Duodenal mucosa (tissue), 2 donors: ENCODE results near the gene NLRC5.
"Not testable (repeated sequence)": the region's sequence is repeated elsewhere in the genome, so short reads cannot be mapped to it uniquely, and the experiment has no call there.

Experiments used
- H3K27ac ChIP-seq: one replicate; pipeline ENCODE4 v1.7.0; 2013; ENCODE audit warnings: low read depth, low read length
- H3K27me3 ChIP-seq, 2 donors: one replicate each; pipeline ENCODE4 v1.7.0; 2013; ENCODE audit warnings: low read length in 2 of 2, control low read depth in 1 of 2; ENCODE audit not compliant: insufficient read depth in 2 of 2, control insufficient read depth in 1 of 2
- H3K36me3 ChIP-seq, 2 donors: one replicate each; pipeline ENCODE4 v1.7.0; 2013; ENCODE audit warnings: low read length in 2 of 2, control low read depth in 1 of 2; ENCODE audit not compliant: insufficient read depth in 2 of 2, control insufficient read depth in 1 of 2
- H3K4me1 ChIP-seq, 2 donors: one replicate each; pipeline ENCODE4 v1.7.0; 2013; ENCODE audit warnings: low read length in 2 of 2, control low read depth in 1 of 2; ENCODE audit not compliant: insufficient read depth in 2 of 2, control insufficient read depth in 1 of 2
- H3K4me3 ChIP-seq, 2 donors: one replicate each; pipeline ENCODE4 v1.7.0; 2013; ENCODE audit warnings: low read length in 2 of 2, low read depth in 1 of 2
- H3K9ac ChIP-seq, 2 donors: one replicate each; pipeline ENCODE4 v1.7.0; 2013; ENCODE audit warnings: low read length in 2 of 2, low read depth in 1 of 2
- H3K9me3 ChIP-seq, 2 donors: one replicate each; pipeline ENCODE4 v1.7.0; 2013; ENCODE audit warnings: low read length in 2 of 2, control low read depth in 1 of 2; ENCODE audit not compliant: control insufficient read depth in 1 of 2

NLRC5 gene

DNA sequence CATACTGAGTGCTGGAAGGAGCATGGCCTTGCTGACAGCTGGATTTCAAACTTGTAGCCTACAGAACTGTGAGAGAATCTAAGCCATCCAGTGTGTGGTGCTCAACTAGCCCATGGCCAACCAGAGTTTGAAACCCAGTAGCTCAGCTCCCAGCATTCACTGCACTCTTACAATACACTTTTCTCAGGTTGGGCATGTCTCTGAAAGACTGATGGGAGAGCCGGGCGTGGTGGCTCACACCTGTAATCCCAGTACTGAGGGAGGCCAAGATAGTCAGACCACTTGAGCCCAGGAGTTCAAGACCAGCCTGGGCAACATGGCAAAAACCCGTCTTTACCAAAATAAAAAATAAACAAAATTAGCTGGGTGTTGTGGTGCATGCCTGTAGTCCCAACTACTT lies 106.8 kb downstream of the NLRC5 start:
- Histone ChIP-seq H3K27ac (no peak overlapping the region), H3K27me3 (peaks cover 0 to 5% of the 10 kb centered on the region in 2 donors), H3K9ac (no peak overlapping the region), H3K4me1 (peaks cover 11 to 19% of the 10 kb centered on the region in 2 donors), H3K4me3 (no peak overlapping the region), H3K9me3 (no peaks in the 10 kb centered on the region), H3K36me3 (no peaks in the 10 kb centered on the region)

GRCh38 chr16:57096793-57097192 lies 107.4 kb downstream of the NLRC5 start:
- no peaks in the 10 kb centered on the region for H3K9me3 ChIP-seq
- no peaks in the 10 kb centered on the region for H3K36me3 ChIP-seq
- H3K4me3 ChIP-seq = no peak overlapping the region
- H3K27me3 ChIP-seq = peaks cover 0 to 5% of the 10 kb centered on the region in 2 donors
- no peak overlapping the region for H3K9ac ChIP-seq
- no peak overlapping the region for H3K27ac ChIP-seq
- H3K4me1 ChIP-seq = peaks cover 11 to 15% of the 10 kb centered on the region in 2 donors

GRCh38 chr16:57098188-57098841 lies 109.0 kb downstream of the NLRC5 start:
- H3K4me3 ChIP-seq = no peak overlapping the region
- H3K27me3 ChIP-seq = peaks cover 0 to 3% of the 10 kb centered on the region in 2 donors
- no peaks in the 10 kb centered on the region for H3K9me3 ChIP-seq
- H3K4me1 ChIP-seq = peaks cover 9 to 11% of the 10 kb centered on the region in 2 donors
- H3K9ac ChIP-seq = no peak overlapping the region
- no peaks in the 10 kb centered on the region for H3K36me3 ChIP-seq
- H3K27ac ChIP-seq = no peak overlapping the region

DNA sequence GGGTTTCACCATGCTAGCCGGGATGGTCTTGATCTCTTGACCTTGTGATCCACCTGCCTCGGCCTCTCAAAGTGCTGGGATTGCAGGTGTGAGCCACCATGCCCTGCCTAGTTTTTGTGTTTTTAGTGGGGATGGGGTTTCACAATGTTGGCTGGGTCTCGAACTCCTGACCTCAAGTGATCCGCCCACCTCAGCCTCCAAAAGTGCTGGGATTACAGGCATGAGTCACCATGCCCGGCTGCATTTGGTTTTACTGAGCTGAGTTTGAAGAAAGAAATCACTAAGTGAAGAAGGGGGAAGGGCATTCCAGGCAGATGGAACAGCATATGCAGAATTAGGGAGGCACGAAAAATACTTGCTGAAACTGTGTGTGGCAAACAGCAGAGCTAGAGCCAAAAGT lies 110.6 kb downstream of the NLRC5 start:
- not testable (repeated sequence) for H3K27ac ChIP-seq, H3K36me3 ChIP-seq, H3K4me1 ChIP-seq, H3K9me3 ChIP-seq, H3K4me3 ChIP-seq, H3K9ac ChIP-seq, H3K27me3 ChIP-seq

GRCh38 chr16:57100445-57100844 lies 111.1 kb downstream of the NLRC5 start:
- Histone ChIP-seq H3K27ac (no peak overlapping the region), H3K27me3 (no peaks in the 10 kb centered on the region), H3K9me3 (no peaks in the 10 kb centered on the region), H3K36me3 (no peaks in the 10 kb centered on the region), H3K9ac (no peak overlapping the region), H3K4me3 (no peak overlapping the region), H3K4me1 (no peaks in the 10 kb centered on the region)

DNA sequence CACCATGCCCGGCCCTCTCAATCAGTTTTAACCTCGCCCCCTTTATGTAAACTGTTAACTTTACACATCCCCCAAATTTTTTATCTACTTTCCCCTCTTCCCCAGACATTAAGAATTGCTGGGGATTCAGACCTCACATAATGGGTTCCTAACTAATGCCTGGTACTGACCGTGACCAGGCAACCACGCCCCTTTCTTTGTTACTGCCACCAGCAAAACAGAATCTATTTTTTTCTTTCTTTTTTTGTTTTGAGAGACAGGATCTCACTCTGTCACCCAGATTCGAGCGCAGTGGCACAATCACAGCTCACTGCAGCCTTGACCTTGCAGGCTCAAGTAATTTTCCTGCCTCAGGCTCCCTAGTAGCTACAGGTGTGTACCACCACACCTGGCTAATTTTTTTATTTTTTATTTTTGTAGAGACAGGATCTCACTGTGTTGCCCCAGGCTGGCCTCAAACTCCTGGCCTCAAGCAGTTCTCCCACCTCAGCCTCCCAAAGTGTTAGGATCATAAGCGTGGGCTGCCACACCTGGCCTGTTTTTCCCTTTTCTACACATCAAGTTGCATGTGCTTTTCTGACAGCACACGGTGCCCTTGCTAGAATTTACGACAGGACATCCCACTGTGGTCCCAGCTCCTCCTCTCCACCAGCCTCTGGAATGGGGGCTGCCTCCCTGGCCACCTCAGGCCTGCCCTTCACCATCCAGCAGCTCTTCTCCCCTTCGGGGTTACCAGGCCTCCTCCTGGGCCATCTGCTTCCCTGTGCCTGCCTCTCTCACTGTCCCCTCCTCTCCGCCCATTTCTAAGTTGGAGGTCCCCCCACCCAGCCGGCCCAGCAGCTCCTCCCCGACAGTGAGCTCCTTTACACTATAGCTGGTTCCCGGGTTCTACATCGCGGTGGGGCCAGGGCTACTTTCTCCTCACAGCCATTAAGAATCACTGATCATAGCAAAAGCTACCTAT lies 113.8 kb downstream of the NLRC5 start:
- H3K9ac ChIP-seq = no peak overlapping the region
- H3K4me1 ChIP-seq = no peaks in the 10 kb centered on the region
- no peaks in the 10 kb centered on the region for H3K36me3 ChIP-seq
- H3K27ac ChIP-seq = no peak overlapping the region
- H3K27me3 ChIP-seq = no peaks in the 10 kb centered on the region
- H3K4me3 ChIP-seq = no peak overlapping the region
- H3K9me3 ChIP-seq = no peaks in the 10 kb centered on the region

DNA sequence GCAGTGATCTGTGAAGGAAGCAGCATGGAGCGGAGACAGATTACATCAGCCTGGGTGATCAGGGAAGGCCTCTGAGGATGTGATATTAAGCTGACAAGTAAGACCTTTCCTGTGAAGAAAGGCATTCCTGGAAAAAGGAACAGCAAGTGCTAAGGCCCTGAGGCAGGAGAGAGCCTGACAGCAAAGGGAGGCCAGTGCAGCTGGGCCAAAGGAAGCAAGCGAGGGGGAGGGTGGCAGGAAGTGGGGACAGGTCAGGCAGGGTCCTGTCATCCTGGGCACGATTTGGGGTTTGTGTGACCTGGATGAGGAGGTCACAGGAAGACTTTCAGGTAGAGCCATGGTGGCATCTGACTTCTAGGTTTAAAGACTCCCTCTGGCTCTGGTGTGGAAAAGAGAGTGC lies 115.3 kb downstream of the NLRC5 start:
- Histone ChIP-seq H3K36me3 (no peaks in the 10 kb centered on the region), H3K4me1 (peaks cover 0 to 4% of the 10 kb centered on the region in 2 donors), H3K4me3 (no peak overlapping the region), H3K9ac (no peak overlapping the region), H3K9me3 (no peaks in the 10 kb centered on the region), H3K27ac (no peak overlapping the region), H3K27me3 (no peaks in the 10 kb centered on the region)

DNA sequence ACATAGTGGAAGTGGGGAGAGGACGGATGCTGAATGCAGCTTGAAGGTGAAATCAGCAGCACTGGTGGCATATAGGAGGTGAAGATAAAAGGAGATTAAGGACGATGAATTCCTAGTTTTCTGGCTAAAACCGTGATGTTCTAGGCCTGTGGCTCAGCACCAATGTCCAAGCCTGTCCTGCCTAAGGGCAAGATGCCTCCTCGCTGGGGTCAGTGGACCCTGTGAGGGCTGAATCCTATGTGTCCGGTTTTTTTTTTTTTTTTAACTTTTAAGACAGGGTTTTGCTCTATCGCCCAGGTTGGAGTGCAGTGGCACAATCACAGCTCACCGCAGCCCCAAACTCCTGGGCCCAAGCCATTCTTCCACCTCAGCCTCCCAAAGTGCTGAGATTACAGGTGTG lies 115.8 kb downstream of the NLRC5 start:
- Histone ChIP-seq H3K4me1 (peaks cover 0 to 4% of the 10 kb centered on the region in 2 donors), H3K4me3 (no peak overlapping the region), H3K36me3 (no peaks in the 10 kb centered on the region), H3K9me3 (no peaks in the 10 kb centered on the region), H3K27ac (no peak overlapping the region), H3K9ac (no peak overlapping the region), H3K27me3 (no peaks in the 10 kb centered on the region)

- H3K9ac ChIP-seq = no peak overlapping the region
- no peak overlapping the region for H3K27ac ChIP-seq
- H3K36me3 ChIP-seq = no peaks in the 10 kb centered on the region
- H3K9me3 ChIP-seq = no peaks in the 10 kb centered on the region
- no peak overlapping the region for H3K4me3 ChIP-seq
- H3K27me3 ChIP-seq = no peaks in the 10 kb centered on the region
- peaks cover 0 to 4% of the 10 kb centered on the region in 2 donors for H3K4me1 ChIP-seq
Observed at GRCh38 chr16:57106767-57107166, 117.4 kb downstream of the NLRC5 start.

GRCh38 chr16:57107321-57107922 lies 118.1 kb downstream of the NLRC5 start:
- H3K9ac ChIP-seq = no peak overlapping the region
- H3K4me3 ChIP-seq = no peak overlapping the region
- H3K4me1 ChIP-seq = peaks cover 0 to 4% of the 10 kb centered on the region in 2 donors
- no peaks in the 10 kb centered on the region for H3K36me3 ChIP-seq
- no peaks in the 10 kb centered on the region for H3K9me3 ChIP-seq
- no peak overlapping the region for H3K27ac ChIP-seq
- H3K27me3 ChIP-seq = no peaks in the 10 kb centered on the region
